Measurements from ENCODE around the gene GSTM2. TPM values are rescaled to one million over a fixed set of nuclear protein-coding genes. Genes with fewer than 3 reads are reported as not detected.

GSTM2 gene
- total and polyA plus RNA-seq, 10 donors: 26.2 to 100 (median 52.3) TPM

- TF ChIP-seq POLR2AphosphoS5 (IDR thresholded peaks at IDR 0.05) (peak; percentile 46 to 69 (median 67)), POLR2A (IDR thresholded peaks at IDR 0.05) (no peak), CTCF (IDR thresholded peaks at IDR 0.05 in 8 of 11, conservative IDR thresholded peaks at IDR 0.05 in 3 of 11) (no peak)
- no peak for DNase-seq
- peak overlapping the region in 7 of 8 donors; percentile 11 to 67 (median 49) for H3K27ac ChIP-seq
- WGBS, 5 donors: 69 to 81% (median 74%) methylated on average over 3 to 5 of the region's 5 CpGs
- H3K4me1 ChIP-seq: peaks cover 0 to 39% (median 8%) of the 10 kb centered on the region in 6 donors
- H3K4me3 ChIP-seq: no peak overlapping the region
- no peaks in the 10 kb centered on the region for H3K27me3 ChIP-seq (replicated peaks in 1 of 7)
- intact Hi-C loops (cut with DNase I; ENCODE audit: low total_unique reads): no loop called here
- peaks cover 0 to 52% (median 39%) of the 10 kb centered on the region in 6 donors for H3K36me3 ChIP-seq
- no peaks in the 10 kb centered on the region for H3K9me3 ChIP-seq
These were observed 35.0 kb upstream of the GSTM2 start for GRCh38 chr1:109632671-109633346.

GRCh38 chr1:109634292-109634691 is 33.6 kb upstream of the GSTM2 start:
- no peak overlapping the region for H3K27ac ChIP-seq
- intact Hi-C loops (cut with DNase I; ENCODE audit: low total_unique reads): no loop called here
- no peaks in the 10 kb centered on the region for H3K27me3 ChIP-seq (replicated peaks in 1 of 7)
- H3K9me3 ChIP-seq: no peaks in the 10 kb centered on the region
- H3K4me3 ChIP-seq: no peak overlapping the region
- 74 to 85% (median 78%) methylated on average over 6 of the region's 6 CpGs for WGBS, 5 donors
- H3K36me3 ChIP-seq: peaks cover 0 to 37% (median 24%) of the 10 kb centered on the region in 6 donors
- peaks cover 0 to 39% (median 8%) of the 10 kb centered on the region in 6 donors for H3K4me1 ChIP-seq
- no peak for TF ChIP-seq POLR2A (IDR thresholded peaks at IDR 0.05)
- no peak for TF ChIP-seq CTCF (IDR thresholded peaks at IDR 0.05 in 8 of 11, conservative IDR thresholded peaks at IDR 0.05 in 3 of 11)
- TF ChIP-seq POLR2AphosphoS5 (IDR thresholded peaks at IDR 0.05): no peak
- DNase-seq: no peak

GRCh38 chr1:109634771-109635750 is 32.8 kb upstream of the GSTM2 start:
- 41 to 55% (median 50%) methylated on average over 13 of the region's 13 CpGs for WGBS, 5 donors
- Histone ChIP-seq H3K36me3 (peaks cover 0 to 30% (median 16%) of the 10 kb centered on the region in 6 donors), H3K27me3 (replicated peaks in 1 of 7) (no peaks in the 10 kb centered on the region), H3K9me3 (no peaks in the 10 kb centered on the region), H3K4me1 (peaks cover 0 to 40% (median 10%) of the 10 kb centered on the region in 6 donors), H3K4me3 (no peak overlapping the region), H3K27ac (peak overlapping the region in 2 of 8 donors; percentile 15 to 46)
- TF ChIP-seq POLR2AphosphoS5 (IDR thresholded peaks at IDR 0.05) (no peak), POLR2A (IDR thresholded peaks at IDR 0.05) (no peak), CTCF (IDR thresholded peaks at IDR 0.05 in 8 of 11, conservative IDR thresholded peaks at IDR 0.05 in 3 of 11) (no peak)
- no peak for DNase-seq
- intact Hi-C loops (cut with DNase I; ENCODE audit: low total_unique reads): no loop called here

GRCh38 chr1:109635862-109636200 is 32.0 kb upstream of the GSTM2 start:
- TF ChIP-seq POLR2AphosphoS5 (IDR thresholded peaks at IDR 0.05): no peak
- TF ChIP-seq CTCF (IDR thresholded peaks at IDR 0.05 in 8 of 11, conservative IDR thresholded peaks at IDR 0.05 in 3 of 11): no peak
- TF ChIP-seq POLR2A (IDR thresholded peaks at IDR 0.05): no peak
- Histone ChIP-seq H3K9me3 (no peaks in the 10 kb centered on the region), H3K4me3 (no peak overlapping the region), H3K36me3 (peaks cover 0 to 22% (median 12%) of the 10 kb centered on the region in 6 donors), H3K27me3 (replicated peaks in 1 of 7) (no peaks in the 10 kb centered on the region), H3K27ac (peak overlapping the region in 1 of 8 donors; percentile 15), H3K4me1 (peaks cover 0 to 45% (median 15%) of the 10 kb centered on the region in 6 donors)
- 88 to 91% (median 90%) methylated on average over 2 of the region's 2 CpGs for WGBS, 5 donors
- DNase-seq: no peak
- intact Hi-C loops (cut with DNase I; ENCODE audit: low total_unique reads): no loop called here

All from spleen (tissue), 11 donors.